ENCODE results near the gene FKBP1A. TPM values are rescaled to one million over a fixed set of nuclear protein-coding genes. Genes with fewer than 3 reads are reported as not detected.

Gene FKBP1A
- 100 to 1,000 TPM; 235 to 628 (median 298) TPM for polyA plus RNA-seq (ENCODE audit: insufficient read length in 12 of 12)
- long read RNA-seq, donor 1, transcript FKBP1A-202 (4 exons, 747 nt), result minor isoform, 14 of 129 reads
- long read RNA-seq, donor 1, transcript FKBP1A-204 (5 exons, 1,622 nt), result major isoform, 88 of 129 reads
- long read RNA-seq, donor 1, partial matches to known transcripts, result 14 of 129 reads
- long read RNA-seq, donor 1, other reads (novel, unspliced or antisense), result 8 of 129 reads
- long read RNA-seq, donor 2, transcript FKBP1A-202 (4 exons, 747 nt), result minor isoform, 5 of 127 reads
- long read RNA-seq, donor 2, transcript FKBP1A-204 (5 exons, 1,622 nt), result major isoform, 117 of 127 reads
- long read RNA-seq, donor 2, partial matches to known transcripts, result 0 of 127 reads
- long read RNA-seq, donor 2, other reads (novel, unspliced or antisense), result 0 of 127 reads
- long read RNA-seq, donor 3, transcript FKBP1A-204 (5 exons, 1,622 nt), result major isoform, 50 of 180 reads
- long read RNA-seq, donor 3, partial matches to known transcripts, result 121 of 180 reads
- long read RNA-seq, donor 3, other reads (novel, unspliced or antisense), result 0 of 180 reads
- long read RNA-seq, donor 4, transcript FKBP1A-204 (5 exons, 1,622 nt), result major isoform, 25 of 27 reads
- long read RNA-seq, donor 4, partial matches to known transcripts, result 0 of 27 reads
- long read RNA-seq, donor 4, other reads (novel, unspliced or antisense), result 0 of 27 reads
- long read RNA-seq, donor 5, transcript FKBP1A-203 (4 exons, 976 nt), result minor isoform, 5 of 183 reads
- long read RNA-seq, donor 5, transcript FKBP1A-204 (5 exons, 1,622 nt), result major isoform, 150 of 183 reads
- long read RNA-seq, donor 5, transcript FKBP1A-211 (4 exons, 1,518 nt), result minor isoform, 5 of 183 reads
- long read RNA-seq, donor 5, partial matches to known transcripts, result 7 of 183 reads
- long read RNA-seq, donor 5, other reads (novel, unspliced or antisense), result 12 of 183 reads
- long read RNA-seq, donor 6, transcript FKBP1A-202 (4 exons, 747 nt), result minor isoform, 5 of 63 reads
- long read RNA-seq, donor 6, transcript FKBP1A-204 (5 exons, 1,622 nt), result major isoform, 54 of 63 reads
- long read RNA-seq, donor 6, partial matches to known transcripts, result 0 of 63 reads
- long read RNA-seq, donor 6, other reads (novel, unspliced or antisense), result 0 of 63 reads
- long read RNA-seq, donor 7, transcript FKBP1A-202 (4 exons, 747 nt), result minor isoform, 5 of 45 reads
- long read RNA-seq, donor 7, transcript FKBP1A-204 (5 exons, 1,622 nt), result major isoform, 37 of 45 reads
- long read RNA-seq, donor 7, partial matches to known transcripts, result 0 of 45 reads
- long read RNA-seq, donor 7, other reads (novel, unspliced or antisense), result 0 of 45 reads
- long read RNA-seq, donor 8, transcript FKBP1A-204 (5 exons, 1,622 nt), result major isoform, 99 of 119 reads
- long read RNA-seq, donor 8, transcript FKBP1A-202 (4 exons, 747 nt), result minor isoform, 5 of 119 reads
- long read RNA-seq, donor 8, partial matches to known transcripts, result 5 of 119 reads
- long read RNA-seq, donor 8, other reads (novel, unspliced or antisense), result 6 of 119 reads
- long read RNA-seq, donor 9, transcript FKBP1A-204 (5 exons, 1,622 nt), result major isoform, 48 of 62 reads
- long read RNA-seq, donor 9, partial matches to known transcripts, result 5 of 62 reads
- long read RNA-seq, donor 9, other reads (novel, unspliced or antisense), result 0 of 62 reads
- long read RNA-seq, donor 10, transcript FKBP1A-202 (4 exons, 747 nt), result minor isoform, 8 of 115 reads
- long read RNA-seq, donor 10, transcript FKBP1A-204 (5 exons, 1,622 nt), result major isoform, 101 of 115 reads
- long read RNA-seq, donor 10, transcript FKBP1A-203 (4 exons, 976 nt), result minor isoform, 5 of 115 reads
- long read RNA-seq, donor 10, partial matches to known transcripts, result 0 of 115 reads
- long read RNA-seq, donor 10, other reads (novel, unspliced or antisense), result 0 of 115 reads
- long read RNA-seq, donor 11, transcript FKBP1A-204 (5 exons, 1,622 nt), result major isoform, 112 of 134 reads
- long read RNA-seq, donor 11, transcript FKBP1A-202 (4 exons, 747 nt), result minor isoform, 7 of 134 reads
- long read RNA-seq, donor 11, partial matches to known transcripts, result 0 of 134 reads
- long read RNA-seq, donor 11, other reads (novel, unspliced or antisense), result 12 of 134 reads

- DNase-seq, result peak; percentile 94
Observed at GRCh38 chr20:1392693-1393506, at the start of gene FKBP1A. FKBP1A (minus strand) TSS chr20:1393054; CDS start chr20:1392998, 56 bp downstream.

- no peak for DNase-seq
Observed at GRCh38 chr20:1442304-1442703, 49.5 kb upstream of the FKBP1A start.

GRCh38 chr20:1441133-1441532 is 48.3 kb upstream of the FKBP1A start:
- DNase-seq, result no peak

- no peak for DNase-seq
Observed at GRCh38 chr20:1440024-1440423, 47.2 kb upstream of the FKBP1A start.

- DNase-seq, result no peak
Observed at GRCh38 chr20:1438361-1438760, 45.5 kb upstream of the FKBP1A start.

GRCh38 chr20:1437235-1437904 is 44.5 kb upstream of the FKBP1A start:
- DNase-seq, result peak; percentile 59

GRCh38 chr20:1436263-1436662 is 43.4 kb upstream of the FKBP1A start:
- DNase-seq, result no peak

GRCh38 chr20:1435337-1435699 is 42.5 kb upstream of the FKBP1A start:
- DNase-seq, result no peak

GRCh38 chr20:1434571-1435336 is 41.9 kb upstream of the FKBP1A start:
- DNase-seq, result peak; percentile 25

- no peak for DNase-seq
Observed at GRCh38 chr20:1431158-1431557, 38.3 kb upstream of the FKBP1A start.

GRCh38 chr20:1430004-1430451 is 37.2 kb upstream of the FKBP1A start:
- DNase-seq, result no peak

- DNase-seq, result no peak
Observed at GRCh38 chr20:1429143-1429728, 36.4 kb upstream of the FKBP1A start.

GRCh38 chr20:1427457-1428054 is 34.7 kb upstream of the FKBP1A start:
- no peak for DNase-seq

- DNase-seq, result no peak
Observed at GRCh38 chr20:1426231-1426849, 33.5 kb upstream of the FKBP1A start.

- no peak for DNase-seq
Observed at GRCh38 chr20:1424336-1424735, 31.5 kb upstream of the FKBP1A start.

GRCh38 chr20:1423625-1424106 is 30.8 kb upstream of the FKBP1A start:
- no peak for DNase-seq

All from muscle of arm (tissue), 14 donors.